H9 (cell line): ENCODE results near the gene SYT3. TPM values are rescaled to one million over a fixed set of nuclear protein-coding genes. Genes with fewer than 3 reads are reported as not detected.

ENCODE experiments used
- DNase-seq: peaks from one replicate; pipeline ENCODE4 v3.0.0-alpha.2; 2017
- H2AFZ ChIP-seq: one replicate; pipeline ENCODE4 v1.6.1; 2013; ENCODE audit warnings: mild to moderate bottlenecking, low read length, control low read depth, moderate library complexity
- H2AK5ac ChIP-seq: 2 replicates; pipeline ENCODE4 v1.6.1; 2013; ENCODE audit warnings: low read length, control low read depth, mixed read lengths; ENCODE audit not compliant: insufficient read length
- H2BK120ac ChIP-seq: one replicate; pipeline ENCODE4 v1.6.1; 2013; ENCODE audit warnings: low read depth, mild to moderate bottlenecking, low read length, control low read depth, inconsistent platforms; ENCODE audit not compliant: poor library complexity, severe bottlenecking
- H2BK12ac ChIP-seq: 2 replicates; pipeline ENCODE4 v1.6.1; 2013; ENCODE audit warnings: low read length, control low read depth, mixed read lengths, low read depth; ENCODE audit not compliant: insufficient read length
- H2BK15ac ChIP-seq: 2 replicates; pipeline ENCODE4 v1.6.1; 2013; ENCODE audit warnings: low read depth, low read length, control low read depth
- H2BK20ac ChIP-seq: one replicate; pipeline ENCODE4 v1.6.1; 2013; ENCODE audit warnings: low read depth, mild to moderate bottlenecking, low read length, control low read depth, inconsistent platforms; ENCODE audit not compliant: poor library complexity, severe bottlenecking
- H2BK5ac ChIP-seq: 2 replicates; pipeline ENCODE4 v1.6.1; 2013; ENCODE audit warnings: low read length, control low read depth, mixed read lengths; ENCODE audit not compliant: insufficient read length
- H3K14ac ChIP-seq: 2 replicates; pipeline ENCODE4 v1.6.1; 2013; ENCODE audit warnings: low read length, control low read depth; ENCODE audit not compliant: insufficient read depth
- H3K18ac ChIP-seq: 2 replicates; pipeline ENCODE4 v1.6.1; 2013; ENCODE audit warnings: low read depth, mild to moderate bottlenecking, mixed read lengths, low read length, control low read depth; ENCODE audit not compliant: insufficient read length
- H3K23ac ChIP-seq: 2 replicates; pipeline ENCODE4 v1.6.1; 2013; ENCODE audit warnings: low read length, control low read depth, mixed read lengths, low read depth; ENCODE audit not compliant: insufficient read length
- H3K23me2 ChIP-seq: 2 replicates; pipeline ENCODE4 v1.6.1; 2013; ENCODE audit warnings: low read depth, mild to moderate bottlenecking, mixed read lengths, low read length, control low read depth; ENCODE audit not compliant: insufficient read length, poor library complexity, severe bottlenecking
- H3K27ac ChIP-seq: 2 replicates; pipeline ENCODE4 v1.5.1; 2013; ENCODE audit warnings: low read length, control low read depth, mixed read lengths, low read depth; ENCODE audit not compliant: insufficient read length
- H3K27me3 ChIP-seq: 2 replicates; pipeline ENCODE4 v1.6.1; 2013; ENCODE audit warnings: low read length, control low read depth, inconsistent platforms; ENCODE audit not compliant: insufficient read depth
- H3K4ac ChIP-seq: 2 replicates; pipeline ENCODE4 v1.6.1; 2013; ENCODE audit warnings: low read depth, mild to moderate bottlenecking, control low read depth, inconsistent platforms, low read length, moderate library complexity
- H3K4me1 ChIP-seq: 2 replicates; pipeline ENCODE4 v1.6.1; 2013; ENCODE audit warnings: low read length, control low read depth, inconsistent platforms; ENCODE audit not compliant: insufficient read depth
- H3K4me2 ChIP-seq: 2 replicates; pipeline ENCODE4 v1.6.1; 2013; ENCODE audit warnings: low read length, control low read depth, mixed read lengths; ENCODE audit not compliant: insufficient read length, insufficient read depth
- H3K56ac ChIP-seq: 2 replicates; pipeline ENCODE4 v1.6.1; 2013; ENCODE audit warnings: low read depth, mild to moderate bottlenecking, mixed read lengths, low read length, control low read depth; ENCODE audit not compliant: insufficient read length
- H3K79me1 ChIP-seq: 2 replicates; pipeline ENCODE4 v1.6.1; 2013; ENCODE audit warnings: low read depth, mild to moderate bottlenecking, moderate library complexity, low read length, control low read depth, inconsistent platforms; ENCODE audit not compliant: insufficient read depth, poor library complexity, severe bottlenecking
- H3K79me2 ChIP-seq: 2 replicates; pipeline ENCODE4 v1.6.1; 2013; ENCODE audit warnings: low read length, control low read depth, inconsistent platforms; ENCODE audit not compliant: insufficient read depth
- H3K9ac ChIP-seq: 2 replicates; pipeline ENCODE4 v1.6.1; 2013; ENCODE audit warnings: low read length, control low read depth, mixed read lengths; ENCODE audit not compliant: insufficient read length; ENCODE audit errors: extremely low read depth
- H3K9me3 ChIP-seq: one replicate; pipeline ENCODE4 v1.6.1; 2013; ENCODE audit warnings: low read depth, low read length, inconsistent platforms; ENCODE audit not compliant: control insufficient read depth
- H3T11ph ChIP-seq: one replicate; pipeline ENCODE4 v1.6.1; 2013; ENCODE audit warnings: mild to moderate bottlenecking, low read length, control low read depth, inconsistent platforms
- H4K20me1 ChIP-seq: one replicate; pipeline ENCODE4 v1.6.1; 2013; ENCODE audit not compliant: control insufficient read depth, insufficient read length, insufficient read depth
- H4K5ac ChIP-seq: 2 replicates; pipeline ENCODE4 v1.6.1; 2013; ENCODE audit warnings: low read depth, mild to moderate bottlenecking, mixed read lengths, low read length, control low read depth; ENCODE audit not compliant: insufficient read length
- H4K8ac ChIP-seq: replicated peaks from 2 replicates; pipeline ENCODE4 v1.6.1; 2013; ENCODE audit warnings: low read length, control low read depth, mixed read lengths, low read depth; ENCODE audit not compliant: insufficient read length
- H4K91ac ChIP-seq: 2 replicates; pipeline ENCODE4 v1.6.1; 2013; ENCODE audit warnings: low read depth, mild to moderate bottlenecking, moderate library complexity, mixed read lengths, low read length, control low read depth; ENCODE audit not compliant: insufficient read length
- H3K27ac Mint-ChIP-seq, 3 experiments: 2 replicates in 2 of 3; 3 replicates in 1 of 3; pipeline ENCODE4 v1.8.0; 2020 to 2021; ENCODE audit warnings: mixed read lengths in 3 of 3, mild to moderate bottlenecking in 1 of 3, moderate library complexity in 1 of 3
- H3K27me3 Mint-ChIP-seq: 2 replicates; pipeline ENCODE4 v1.8.0; 2021; ENCODE audit warnings: low read depth, mild to moderate bottlenecking, moderate library complexity, mixed read lengths
- H3K36me3 Mint-ChIP-seq, 3 experiments: 2 replicates in 2 of 3; 3 replicates in 1 of 3; pipeline ENCODE4 v1.8.0; 2020 to 2021; ENCODE audit warnings: low read depth in 3 of 3, mixed read lengths in 3 of 3; ENCODE audit not compliant: insufficient read depth in 1 of 3
- H3K4me1 Mint-ChIP-seq, 2 experiments: 2 replicates each; pipeline ENCODE4 v1.8.0; 2020; ENCODE audit warnings: mixed read lengths in 2 of 2
- H3K4me3 Mint-ChIP-seq, 2 experiments: 2 replicates in 1 of 2; 3 replicates in 1 of 2; pipeline ENCODE4 v1.8.0; 2020 to 2021; ENCODE audit warnings: mild to moderate bottlenecking in 2 of 2, mixed read lengths in 2 of 2, moderate library complexity in 1 of 2
- H3K9me3 Mint-ChIP-seq, 2 experiments: 2 replicates in 1 of 2; 3 replicates in 1 of 2; pipeline ENCODE4 v1.8.0; 2020; ENCODE audit warnings: mild to moderate bottlenecking in 2 of 2, mixed read lengths in 2 of 2, moderate library complexity in 1 of 2
- WGBS: extraction: QIAGEN DNeasy Blood & Tissue Kit; methylation state at CpG from one replicate; pipeline ENCODE4 v1.1.7; 2013; ENCODE audit warnings: missing lambda C conversion rate, low lambda C conversion rate, mixed read lengths; ENCODE audit not compliant: insufficient read length; ENCODE audit errors: extremely low coverage; 5-methylcytosine and 5-hydroxymethylcytosine counted together
- total RNA-seq: library from RNA; stranded (reverse); gene quantifications from 2 replicates; pipeline ENCODE4 v1.2.1, GENCODE V29; 2021
- TF ChIP-seq, protein P1 (sequence below): fragments of 200-600 bp; sonication (generic); conservative IDR thresholded peaks from 3 replicates; pipeline ENCODE4 v1.8.0; 2021; ENCODE audit warnings: antibody characterized with exemption, mild to moderate bottlenecking

The SYT3 gene
- total RNA-seq, 1 experiment from 2014 or later = 3.1 TPM

DNA sequence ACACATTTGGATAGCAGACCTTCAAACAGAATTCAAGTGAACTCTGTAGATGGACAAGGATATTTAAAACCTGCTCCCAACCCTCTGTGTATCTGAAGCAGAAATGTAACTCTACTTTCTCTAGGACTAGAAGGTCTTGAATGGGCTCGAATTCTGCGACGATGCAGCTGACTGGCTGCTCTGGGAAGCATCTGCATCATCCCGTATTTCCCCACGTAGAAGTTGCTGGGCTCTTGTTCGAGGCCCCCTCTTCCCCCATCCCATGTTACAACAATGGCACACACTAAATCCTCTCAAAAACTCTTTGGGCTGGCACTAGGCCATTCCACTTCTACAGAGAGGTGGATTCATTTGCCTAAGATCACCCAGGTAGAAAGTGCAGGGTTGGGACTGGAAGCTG is 24.5 kb upstream of the SYT3 start:
- no peaks in the 10 kb centered on the region for H4K20me1 ChIP-seq
- no peak overlapping the region for H3T11ph ChIP-seq
- H3K14ac ChIP-seq = no peak overlapping the region
- H3K9me3 ChIP-seq = no peaks in the 10 kb centered on the region
- Mint-ChIP-seq H3K9me3 (peaks cover 0 to 8% of the 10 kb centered on the region in 2 experiments; a peak in 3 of 5 replicates), H3K27ac (no peak overlapping the region), H3K27me3 (peaks cover 67% of the 10 kb centered on the region), H3K4me1 (peaks cover 9 to 27% of the 10 kb centered on the region in 2 experiments), H3K36me3 (peaks cover 0 to 18% (median 2%) of the 10 kb centered on the region in 3 experiments; a peak in 4 of 7 replicates), H3K4me3 (no peak overlapping the region; a peak in 1 of 5 replicates)
- H3K79me2 ChIP-seq = no peaks in the 10 kb centered on the region
- no peak overlapping the region for H4K8ac ChIP-seq
- H4K5ac ChIP-seq = no peak overlapping the region
- no peak overlapping the region for H2BK12ac ChIP-seq
- no peak overlapping the region for H3K4me2 ChIP-seq
- no peaks in the 10 kb centered on the region for H3K79me1 ChIP-seq
- TF ChIP-seq, protein P1, sequence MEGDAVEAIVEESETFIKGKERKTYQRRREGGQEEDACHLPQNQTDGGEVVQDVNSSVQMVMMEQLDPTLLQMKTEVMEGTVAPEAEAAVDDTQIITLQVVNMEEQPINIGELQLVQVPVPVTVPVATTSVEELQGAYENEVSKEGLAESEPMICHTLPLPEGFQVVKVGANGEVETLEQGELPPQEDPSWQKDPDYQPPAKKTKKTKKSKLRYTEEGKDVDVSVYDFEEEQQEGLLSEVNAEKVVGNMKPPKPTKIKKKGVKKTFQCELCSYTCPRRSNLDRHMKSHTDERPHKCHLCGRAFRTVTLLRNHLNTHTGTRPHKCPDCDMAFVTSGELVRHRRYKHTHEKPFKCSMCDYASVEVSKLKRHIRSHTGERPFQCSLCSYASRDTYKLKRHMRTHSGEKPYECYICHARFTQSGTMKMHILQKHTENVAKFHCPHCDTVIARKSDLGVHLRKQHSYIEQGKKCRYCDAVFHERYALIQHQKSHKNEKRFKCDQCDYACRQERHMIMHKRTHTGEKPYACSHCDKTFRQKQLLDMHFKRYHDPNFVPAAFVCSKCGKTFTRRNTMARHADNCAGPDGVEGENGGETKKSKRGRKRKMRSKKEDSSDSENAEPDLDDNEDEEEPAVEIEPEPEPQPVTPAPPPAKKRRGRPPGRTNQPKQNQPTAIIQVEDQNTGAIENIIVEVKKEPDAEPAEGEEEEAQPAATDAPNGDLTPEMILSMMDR = no peak
- WGBS = no CpG with 5 or more reads among the region's 6 CpGs
- H3K18ac ChIP-seq = no peak overlapping the region
- peaks cover 14% of the 10 kb centered on the region; the same call in 1 of the 2 replicates for H3K27me3 ChIP-seq
- no peak overlapping the region for H2BK15ac ChIP-seq
- DNase-seq = no peak
- H3K4me1 ChIP-seq = no peaks in the 10 kb centered on the region; the same call in 1 of the 2 replicates
- H2BK20ac ChIP-seq = no peak overlapping the region
- no peak overlapping the region for H3K9ac ChIP-seq
- H4K91ac ChIP-seq = no peak overlapping the region
- no peak overlapping the region for H2AFZ ChIP-seq
- H3K4ac ChIP-seq = no peak overlapping the region
- H2BK120ac ChIP-seq = no peak overlapping the region
- peaks cover 5% of the 10 kb centered on the region for H3K23me2 ChIP-seq
- no peak overlapping the region for H3K56ac ChIP-seq
- H2AK5ac ChIP-seq = no peak overlapping the region
- H3K23ac ChIP-seq = no peak overlapping the region
- no peak overlapping the region for H3K27ac ChIP-seq
- no peak overlapping the region for H2BK5ac ChIP-seq
